HG03571 (cell line): ENCODE results near the gene SHMT2.

Experiments
- ATAC-seq: cut with Tn5 transposase; IDR thresholded peaks from one replicate; pipeline ENCODE4 v1.9.1; 2021; ENCODE audit not compliant: unreplicated experiment

SHMT2 gene

GRCh38 chr12:57196956-57197355 lies 32.6 kb upstream of the SHMT2 start:
- ATAC-seq: no peak

- ATAC-seq: no peak
Measured at GRCh38 chr12:57198329-57198728, 31.2 kb upstream of the SHMT2 start.

- no peak for ATAC-seq
Measured at GRCh38 chr12:57199191-57199590, 30.3 kb upstream of the SHMT2 start.

- no peak for ATAC-seq
Measured at GRCh38 chr12:57200497-57200896, 29.0 kb upstream of the SHMT2 start.

- ATAC-seq: no peak
Measured at GRCh38 chr12:57201219-57201618, 28.3 kb upstream of the SHMT2 start.

GRCh38 chr12:57201631-57202030 lies 27.9 kb upstream of the SHMT2 start:
- no peak for ATAC-seq

GRCh38 chr12:57202321-57202720 lies 27.2 kb upstream of the SHMT2 start:
- ATAC-seq: no peak

GRCh38 chr12:57203201-57203600 lies 26.3 kb upstream of the SHMT2 start:
- ATAC-seq: no peak

- ATAC-seq: no peak
Measured at GRCh38 chr12:57203791-57204190, 25.7 kb upstream of the SHMT2 start.

- no peak for ATAC-seq
Measured at GRCh38 chr12:57204454-57204853, 25.1 kb upstream of the SHMT2 start.

- ATAC-seq: no peak
Measured at GRCh38 chr12:57205186-57205585, 24.3 kb upstream of the SHMT2 start.

- ATAC-seq: no peak
Measured at GRCh38 chr12:57205931-57206330, 23.6 kb upstream of the SHMT2 start.

GRCh38 chr12:57207731-57208630 lies 21.5 kb upstream of the SHMT2 start:
- ATAC-seq: no peak

- no peak for ATAC-seq
Measured at GRCh38 chr12:57208631-57209282, 20.8 kb upstream of the SHMT2 start.

- no peak for ATAC-seq
Measured at GRCh38 chr12:57209916-57210315, 19.6 kb upstream of the SHMT2 start.

GRCh38 chr12:57210461-57210860 lies 19.1 kb upstream of the SHMT2 start:
- ATAC-seq: no peak

- ATAC-seq: no peak
Measured at GRCh38 chr12:57210926-57211692, 18.4 kb upstream of the SHMT2 start.

- ATAC-seq: no peak
Measured at GRCh38 chr12:57211791-57212700, 17.5 kb upstream of the SHMT2 start.

GRCh38 chr12:57212701-57213057 lies 16.8 kb upstream of the SHMT2 start:
- ATAC-seq: no peak

- no peak for ATAC-seq
Measured at GRCh38 chr12:57213058-57213715, 16.3 kb upstream of the SHMT2 start.
